Panc1 (cell line): Measurements from ENCODE around the gene MAPK14. TPM values are rescaled to one million over a fixed set of nuclear protein-coding genes. Genes with fewer than 3 reads are reported as not detected.

Experiments used
- ATAC-seq: fragments of 200-7000 bp; cut with Tn5 transposase; 2 replicates; pipeline ENCODE4 v1.9.1; 2020; ENCODE audit warnings: mild to moderate bottlenecking, moderate library complexity
- BruUV-seq: library from RNA; stranded (reverse); fragments of 400-500 nt; replicated peaks from 2 replicates; lab custom pipeline; 2021; lab: Mats Ljungman, UMichigan
- CTCF ChIA-PET: fragments of 300-600 bp; sonication (Branson Sonifier 250); formaldehyde crosslinking; loops from one replicate; lab custom pipeline; 2022; ENCODE audit warnings: antibody characterized with exemption; lab: Charles Lee
- POLR2A ChIA-PET: fragments of 300-600 bp; sonication (Branson Sonifier 250); formaldehyde crosslinking; loops from one replicate; lab custom pipeline; 2022; ENCODE audit warnings: antibody characterized with exemption; lab: Charles Lee
- DNase-seq: peaks from one replicate; pipeline ENCODE4 v3.0.0-alpha.2; 2010; ENCODE audit warnings: low read depth, low spot score
- H3K27ac ChIP-seq: 2 replicates; pipeline ENCODE4 v1.5.1; 2011; ENCODE audit warnings: mild to moderate bottlenecking, low read length, inconsistent platforms
- H3K27me3 ChIP-seq: fragments of 200-500 bp; sonication (Bioruptor generic); 2 replicates; pipeline ENCODE4 v1.6.0; 2014; ENCODE audit warnings: low read length, inconsistent platforms; ENCODE audit not compliant: control insufficient read depth, insufficient read depth
- H3K36me3 ChIP-seq: fragments of 200-500 bp; sonication (Bioruptor generic); 2 replicates; pipeline ENCODE4 v1.5.1; 2014; ENCODE audit warnings: inconsistent platforms, mild to moderate bottlenecking, low read length, moderate library complexity; ENCODE audit not compliant: control insufficient read depth, insufficient read depth
- H3K4me1 ChIP-seq: 2 replicates; pipeline ENCODE4 v1.5.1; 2011; ENCODE audit warnings: inconsistent platforms, mild to moderate bottlenecking, low read length, moderate library complexity; ENCODE audit not compliant: control insufficient read depth, insufficient read depth
- H3K4me3 ChIP-seq, 2 experiments: 2 replicates each; pipeline ENCODE4 v1.5.1; 2011 to 2012; ENCODE audit warnings: low read depth in 2 of 2, low read length in 2 of 2, mild to moderate bottlenecking in 2 of 2, inconsistent platforms in 1 of 2, moderate library complexity in 1 of 2
- H3K9me3 ChIP-seq: fragments of 200-500 bp; sonication (Bioruptor generic); 2 replicates; pipeline ENCODE4 v1.5.1; 2014; ENCODE audit warnings: low read depth, mild to moderate bottlenecking, inconsistent platforms, low read length, moderate library complexity; ENCODE audit not compliant: control insufficient read depth, insufficient read depth
- POLR2AphosphoS5 ChIP-seq: IDR thresholded peaks from 2 replicates; pipeline ENCODE4 v1.6.1; 2012; ENCODE audit warnings: mild to moderate bottlenecking, low read depth, low read length, moderate library complexity
- SIN3A ChIP-seq: IDR thresholded peaks from 2 replicates; pipeline ENCODE4 v1.6.1; 2012; ENCODE audit warnings: low read depth, mild to moderate bottlenecking, low read length, moderate library complexity, borderline replicate concordance; ENCODE audit not compliant: insufficient read depth
- TCF7L2 ChIP-seq: IDR thresholded peaks from 2 replicates; pipeline ENCODE4 v1.6.1; 2011; ENCODE audit warnings: mild to moderate bottlenecking, low read depth, low read length, inconsistent platforms
- in situ Hi-C: cut with HindIII; loops from 2 replicates; pipeline ENCODE4 v1.10.0; 2016; ENCODE audit warnings: low sequenced_read_pairs, low pct_unique_long_range_greater_than_20kb
- intact Hi-C: fragments of 100-400 bp; cut with micrococcal nuclease; formaldehyde crosslinking; loops from one replicate; pipeline ENCODE4 v1.10.0; 2022; ENCODE audit not compliant: unreplicated experiment
- total RNA-seq: library from RNA; stranded (reverse); gene quantifications from one replicate; pipeline ENCODE4 v1.2.1, GENCODE V29; 2021; ENCODE audit not compliant: unreplicated experiment
- TF ChIP-seq, protein P1 (sequence below), 2 experiments: IDR thresholded peaks; 2 replicates each; pipeline ENCODE4 v1.6.1; 2011 to 2012; ENCODE audit warnings: low read depth in 2 of 2, control low read depth in 1 of 2, low read length in 1 of 2, mild to moderate bottlenecking in 1 of 2, moderate library complexity in 1 of 2; ENCODE audit not compliant: insufficient read depth in 1 of 2
- TF ChIP-seq, protein P2 (sequence below): fragments of 450-650 bp; IDR thresholded peaks from 2 replicates; pipeline ENCODE4 v1.5.1; 2017; ENCODE audit warnings: mild to moderate bottlenecking

MAPK14 gene
- total RNA-seq, 1 experiment from 2014 or later, result 42.3 TPM

DNA sequence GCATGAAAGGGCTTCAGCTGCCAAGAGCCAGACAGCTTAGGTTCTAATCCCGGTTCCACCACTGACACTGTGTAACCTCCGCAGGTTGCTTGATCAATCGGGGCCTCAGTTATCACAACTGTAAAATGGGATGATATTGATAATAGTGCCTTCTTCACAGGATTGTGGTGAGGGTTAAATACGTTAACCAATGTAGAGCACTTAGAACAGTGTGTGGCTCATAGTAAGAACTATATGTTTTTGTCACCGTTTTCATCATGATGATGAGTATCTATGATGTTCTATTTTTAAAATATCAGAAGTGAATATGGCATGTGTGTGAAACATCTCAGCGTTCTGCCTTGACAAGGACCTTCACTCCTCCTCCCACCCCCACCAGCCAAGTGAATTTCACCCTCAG, 92.4 kb downstream of the MAPK14 start:
- DNase-seq, result no peak
- ChIA-PET POLR2A (no interaction called here), CTCF (no interaction called here)
- BruUV-seq, result no TSS peak
- Histone ChIP-seq H3K27me3 (no peaks in the 10 kb centered on the region), H3K9me3 (no peaks in the 10 kb centered on the region), H3K27ac (no peak overlapping the region), H3K4me1 (peaks cover 8% of the 10 kb centered on the region), H3K4me3 (no peak overlapping the region), H3K36me3 (no peaks in the 10 kb centered on the region)
- TF ChIP-seq, protein P1, sequence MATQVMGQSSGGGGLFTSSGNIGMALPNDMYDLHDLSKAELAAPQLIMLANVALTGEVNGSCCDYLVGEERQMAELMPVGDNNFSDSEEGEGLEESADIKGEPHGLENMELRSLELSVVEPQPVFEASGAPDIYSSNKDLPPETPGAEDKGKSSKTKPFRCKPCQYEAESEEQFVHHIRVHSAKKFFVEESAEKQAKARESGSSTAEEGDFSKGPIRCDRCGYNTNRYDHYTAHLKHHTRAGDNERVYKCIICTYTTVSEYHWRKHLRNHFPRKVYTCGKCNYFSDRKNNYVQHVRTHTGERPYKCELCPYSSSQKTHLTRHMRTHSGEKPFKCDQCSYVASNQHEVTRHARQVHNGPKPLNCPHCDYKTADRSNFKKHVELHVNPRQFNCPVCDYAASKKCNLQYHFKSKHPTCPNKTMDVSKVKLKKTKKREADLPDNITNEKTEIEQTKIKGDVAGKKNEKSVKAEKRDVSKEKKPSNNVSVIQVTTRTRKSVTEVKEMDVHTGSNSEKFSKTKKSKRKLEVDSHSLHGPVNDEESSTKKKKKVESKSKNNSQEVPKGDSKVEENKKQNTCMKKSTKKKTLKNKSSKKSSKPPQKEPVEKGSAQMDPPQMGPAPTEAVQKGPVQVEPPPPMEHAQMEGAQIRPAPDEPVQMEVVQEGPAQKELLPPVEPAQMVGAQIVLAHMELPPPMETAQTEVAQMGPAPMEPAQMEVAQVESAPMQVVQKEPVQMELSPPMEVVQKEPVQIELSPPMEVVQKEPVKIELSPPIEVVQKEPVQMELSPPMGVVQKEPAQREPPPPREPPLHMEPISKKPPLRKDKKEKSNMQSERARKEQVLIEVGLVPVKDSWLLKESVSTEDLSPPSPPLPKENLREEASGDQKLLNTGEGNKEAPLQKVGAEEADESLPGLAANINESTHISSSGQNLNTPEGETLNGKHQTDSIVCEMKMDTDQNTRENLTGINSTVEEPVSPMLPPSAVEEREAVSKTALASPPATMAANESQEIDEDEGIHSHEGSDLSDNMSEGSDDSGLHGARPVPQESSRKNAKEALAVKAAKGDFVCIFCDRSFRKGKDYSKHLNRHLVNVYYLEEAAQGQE (IDR thresholded peaks at IDR 0.05; ENCODE audit: insufficient read depth in 1 of 2, low read depth in 2 of 2, low read length in 1 of 2), result no peak
- TF ChIP-seq TCF7L2 (no peak), POLR2AphosphoS5 (no peak), SIN3A (no peak)
- TF ChIP-seq, protein P2, sequence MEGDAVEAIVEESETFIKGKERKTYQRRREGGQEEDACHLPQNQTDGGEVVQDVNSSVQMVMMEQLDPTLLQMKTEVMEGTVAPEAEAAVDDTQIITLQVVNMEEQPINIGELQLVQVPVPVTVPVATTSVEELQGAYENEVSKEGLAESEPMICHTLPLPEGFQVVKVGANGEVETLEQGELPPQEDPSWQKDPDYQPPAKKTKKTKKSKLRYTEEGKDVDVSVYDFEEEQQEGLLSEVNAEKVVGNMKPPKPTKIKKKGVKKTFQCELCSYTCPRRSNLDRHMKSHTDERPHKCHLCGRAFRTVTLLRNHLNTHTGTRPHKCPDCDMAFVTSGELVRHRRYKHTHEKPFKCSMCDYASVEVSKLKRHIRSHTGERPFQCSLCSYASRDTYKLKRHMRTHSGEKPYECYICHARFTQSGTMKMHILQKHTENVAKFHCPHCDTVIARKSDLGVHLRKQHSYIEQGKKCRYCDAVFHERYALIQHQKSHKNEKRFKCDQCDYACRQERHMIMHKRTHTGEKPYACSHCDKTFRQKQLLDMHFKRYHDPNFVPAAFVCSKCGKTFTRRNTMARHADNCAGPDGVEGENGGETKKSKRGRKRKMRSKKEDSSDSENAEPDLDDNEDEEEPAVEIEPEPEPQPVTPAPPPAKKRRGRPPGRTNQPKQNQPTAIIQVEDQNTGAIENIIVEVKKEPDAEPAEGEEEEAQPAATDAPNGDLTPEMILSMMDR, result no peak
- intact Hi-C loops (loop anchor here (5.0 kb wide), 2 partner anchors 77 to 237 kb away; partner anchors contain the start of gene BRPF3), in situ Hi-C loops (no loop called here)
- ATAC-seq, result no peak

DNA sequence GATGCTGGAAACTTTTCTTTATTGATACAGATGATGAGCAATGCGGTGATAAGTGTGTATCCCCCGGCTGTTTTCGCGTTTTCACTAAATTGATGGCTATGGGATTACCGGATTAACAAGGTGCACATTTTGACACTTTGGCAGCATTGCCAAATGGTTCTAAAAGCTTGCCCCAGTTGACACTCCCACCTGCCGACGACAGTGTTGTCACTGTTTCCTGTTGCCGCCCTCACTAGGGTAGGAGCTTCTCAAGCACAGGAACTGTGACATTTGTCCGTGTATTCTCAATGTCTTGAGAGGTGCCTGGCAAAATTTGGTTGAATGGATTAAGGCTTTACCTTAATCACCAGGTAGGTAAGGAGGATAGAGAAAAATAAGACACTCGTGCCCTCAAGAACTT, 92.9 kb downstream of the MAPK14 start:
- H3K36me3 ChIP-seq, result no peaks in the 10 kb centered on the region
- no TSS peak for BruUV-seq
- in situ Hi-C loops (no loop called here), intact Hi-C loops (loop anchor here (5.0 kb wide), 2 partner anchors 77 to 237 kb away; partner anchors contain the start of gene BRPF3)
- DNase-seq (no peak), ATAC-seq (no peak)
- no peaks in the 10 kb centered on the region for H3K9me3 ChIP-seq
- H3K4me1 ChIP-seq, result peaks cover 8% of the 10 kb centered on the region
- ChIA-PET CTCF (interaction anchor here (1.7 kb wide), 1 partner anchor 93 kb away, joined by 4 read pairs; the partner anchor contains the start of gene MAPK14), POLR2A (no interaction called here)
- H3K27me3 ChIP-seq, result no peaks in the 10 kb centered on the region
- H3K27ac ChIP-seq, result no peak overlapping the region
- H3K4me3 ChIP-seq, result no peak overlapping the region
- TF ChIP-seq, protein P2, result no peak
- TF ChIP-seq, protein P1 (IDR thresholded peaks at IDR 0.05; ENCODE audit: insufficient read depth in 1 of 2, low read depth in 2 of 2, low read length in 1 of 2), result no peak
- no peak for TF ChIP-seq SIN3A
- no peak for TF ChIP-seq POLR2AphosphoS5
- no peak for TF ChIP-seq TCF7L2
